ENCODE results near the gene KLHL7. TPM values are rescaled to one million over a fixed set of nuclear protein-coding genes. Genes with fewer than 3 reads are reported as not detected.

The KLHL7 gene
- total and polyA plus RNA-seq, 9 of the 15 experiments (the other 6 are each of a cell fraction or from before 2014, with no cell fraction given), result 4.2 to 63.1 (median 32.3) TPM

GRCh38 chr7:23109470-23109869, 3.9 kb downstream of the KLHL7 start (continued):
- no peak for TF ChIP-seq FOXK1 (CRISPR knock-in tag; IDR thresholded peaks at IDR 0.05; ENCODE audit: borderline replicate concordance)
- TF ChIP-seq E2F5 (CRISPR knock-in tag; IDR thresholded peaks at IDR 0.05), result no peak
- no peak for TF ChIP-seq RAD51 (IDR thresholded peaks at IDR 0.05; ENCODE audit: borderline replicate concordance, low read depth)
- TF ChIP-seq ZNF324 (CRISPR knock-in tag; IDR thresholded peaks at IDR 0.05), result no peak
- no peak for TF ChIP-seq BHLHE40 (IDR thresholded peaks at IDR 0.05; ENCODE audit: low read length)
- TF ChIP-seq MYBL2 (IDR thresholded peaks at IDR 0.05; ENCODE audit: low read depth), result no peak
- TF ChIP-seq MYBL2 (CRISPR knock-in tag; IDR thresholded peaks at IDR 0.05; ENCODE audit: borderline replicate concordance), result no peak
- TF ChIP-seq PKNOX1 (IDR thresholded peaks at IDR 0.05), result peak; percentile 53
- TF ChIP-seq FOXA3 (CRISPR knock-in tag; conservative IDR thresholded peaks at IDR 0.05 in 1 of 2, IDR thresholded peaks at IDR 0.05 in 1 of 2), result no peak
- no peak for TF ChIP-seq NR3C1 (CRISPR knock-in tag; IDR thresholded peaks at IDR 0.05)
- no peak for TF ChIP-seq FOXP1 (CRISPR knock-in tag; IDR thresholded peaks at IDR 0.05)
- no peak for TF ChIP-seq PBX2 (CRISPR knock-in tag; IDR thresholded peaks at IDR 0.05; ENCODE audit: low read depth)
- TF ChIP-seq PBX2 (tag; conservative IDR thresholded peaks at IDR 0.05; ENCODE audit: low read depth), result peak; percentile 41; the same call in 1 of the 2 replicates
- no peak for TF ChIP-seq DACH1 (IDR thresholded peaks at IDR 0.05; ENCODE audit: partially characterized antibody)

All from K562 (cell line).